Tongue (tissue), 2 donors: ENCODE data around the gene FUT2. TPM values are rescaled to one million over a fixed set of nuclear protein-coding genes. Genes with fewer than 3 reads are reported as not detected.

Experiments
- DNase-seq: peaks from one replicate; pipeline ENCODE4 v3.0.0-alpha.2; 2015
- total RNA-seq: library from RNA; depleted of rRNA; stranded (reverse); fragments of >200 nt; gene quantifications from one replicate; pipeline ENCODE4 v1.2.3, GENCODE V29; 2014

Gene FUT2
- total RNA-seq, 1 donor from 2014 or later, result 3.0 TPM

GRCh38 chr19:48726556-48726955 lies 30.8 kb downstream of the FUT2 start:
- DNase-seq, result no peak

- DNase-seq, result peak; percentile 18
Measured at GRCh38 chr19:48728911-48729664, 33.3 kb downstream of the FUT2 start.

GRCh38 chr19:48731452-48731851 lies 35.7 kb downstream of the FUT2 start:
- DNase-seq, result no peak

GRCh38 chr19:48734625-48735024 lies 38.9 kb downstream of the FUT2 start:
- no peak for DNase-seq

GRCh38 chr19:48735031-48735615 lies 39.4 kb downstream of the FUT2 start:
- DNase-seq, result peak; percentile 77

GRCh38 chr19:48737360-48737998 lies 41.7 kb downstream of the FUT2 start:
- peak; percentile 73 for DNase-seq

GRCh38 chr19:48738557-48739403 lies 43.0 kb downstream of the FUT2 start:
- DNase-seq, result peak; percentile 97

GRCh38 chr19:48739404-48740163 lies 43.8 kb downstream of the FUT2 start:
- peak; percentile 60 for DNase-seq

- no peak for DNase-seq
Measured at GRCh38 chr19:48740164-48740972, 44.6 kb downstream of the FUT2 start, which contains the start of gene RASIP1. Gene RASIP1 (minus strand): TSS chr19:48740610. CDS start chr19:48740282, 328 bp downstream.

GRCh38 chr19:48741129-48741999 lies 45.6 kb downstream of the FUT2 start:
- DNase-seq, result no peak

GRCh38 chr19:48742096-48742495 lies 46.3 kb downstream of the FUT2 start:
- no peak for DNase-seq

- DNase-seq, result peak; percentile 82
Measured at GRCh38 chr19:48745208-48745995, 49.6 kb downstream of the FUT2 start.

GRCh38 chr19:48746110-48746509 lies 50.3 kb downstream of the FUT2 start:
- DNase-seq, result no peak

GRCh38 chr19:48746738-48747575 lies 51.2 kb downstream of the FUT2 start, which contains the start of gene IZUMO1:
Gene IZUMO1 (minus strand): TSS chr19:48746909. CDS start chr19:48745859, 1,050 bp downstream.
- DNase-seq, result peak; percentile 93

- DNase-seq, result no peak
Measured at GRCh38 chr19:48749571-48750198, 53.9 kb downstream of the FUT2 start.

- DNase-seq, result no peak
Measured at GRCh38 chr19:48750351-48750750, 54.6 kb downstream of the FUT2 start.
